HepG2 (cell line): Measurements from ENCODE around the gene SH3D19. TPM values are rescaled to one million over a fixed set of nuclear protein-coding genes. Genes with fewer than 3 reads are reported as not detected.

Source experiments
- CAMTA2 ChIP-seq: sonication (generic); formaldehyde crosslinking; IDR thresholded peaks from 2 replicates; pipeline ENCODE4 v1.4.0; 2020; ENCODE audit warnings: mild to moderate bottlenecking, missing genetic modification reagents, borderline replicate concordance
- DNMT3B ChIP-seq: conservative IDR thresholded peaks from 2 replicates; pipeline ENCODE4 v1.6.1; 2016; ENCODE audit warnings: missing biosample characterization, control low read depth
- MXD4 ChIP-seq: IDR thresholded peaks from 2 replicates; pipeline ENCODE4 v1.6.1; 2016; ENCODE audit warnings: mild to moderate bottlenecking, missing biosample characterization, missing genetic modification reagents
- NR1H2 ChIP-seq: sonication (generic); formaldehyde crosslinking; IDR thresholded peaks from 2 replicates; pipeline ENCODE4 v1.8.1; 2022; ENCODE audit warnings: low read depth, missing genetic modification reagents, borderline replicate concordance
- RAD51 ChIP-seq: fragments of 450-650 bp; IDR thresholded peaks from 2 replicates; pipeline ENCODE4 v1.6.1; 2016; ENCODE audit warnings: borderline replicate concordance
- TFAP4 ChIP-seq: sonication (generic); IDR thresholded peaks from 2 replicates; pipeline ENCODE4 v1.6.1; 2016; ENCODE audit warnings: low read depth, borderline replicate concordance
- ZFP91 ChIP-seq: sonication (generic); formaldehyde crosslinking; IDR thresholded peaks from 2 replicates; pipeline ENCODE4 v1.9.0; 2022; ENCODE audit warnings: missing genetic modification reagents, mild to moderate bottlenecking, borderline replicate concordance
- ZNF33A ChIP-seq: sonication (generic); formaldehyde crosslinking; IDR thresholded peaks from 2 replicates; pipeline ENCODE4 v1.5.1; 2020; ENCODE audit warnings: missing genetic modification reagents, mild to moderate bottlenecking, moderate library complexity, borderline replicate concordance
- ZNF652 ChIP-seq: IDR thresholded peaks from 2 replicates; pipeline ENCODE4 v1.6.1; 2016; ENCODE audit warnings: low read depth, borderline replicate concordance
- polyA plus RNA-seq, 8 experiments: library from polyadenylated mRNA; depleted of rRNA in 3 of 8; stranded (reverse) in 7 of 8; unstranded in 1 of 8; fragments of >200 nt; fragmentation: Illumina TruSeq in 4 of 8; extraction: Trizol in 4 of 8; gene quantifications; 2 replicates each; pipeline versions ENCODE4 v1.2.1 to v1.2.3, GENCODE V29; 2011 to 2016; ENCODE audit warnings: low read depth in 4 of 8, missing spikeins in 1 of 8, mixed read lengths in 1 of 8; ENCODE audit not compliant: insufficient read depth in 1 of 8
- total RNA-seq, 5 experiments: library from RNA; depleted of rRNA; stranded (reverse); fragments of >200 nt; fragmentation: Illumina TruSeq; extraction: Trizol; gene quantifications; 2 replicates each; pipeline ENCODE4 v1.2.3, GENCODE V29; 2016; ENCODE audit warnings: low read depth in 1 of 5
- TF ChIP-seq, protein P1 (sequence below): sonication (generic); formaldehyde crosslinking; conservative IDR thresholded peaks from 2 replicates; pipeline ENCODE4 v1.4.0; 2020; ENCODE audit warnings: missing genetic modification reagents
- TF ChIP-seq, protein P2 (sequence below): sonication (generic); formaldehyde crosslinking; IDR thresholded peaks from 2 replicates; pipeline ENCODE4 v1.5.1; 2020; ENCODE audit warnings: mild to moderate bottlenecking, missing genetic modification reagents, borderline replicate concordance
- TF ChIP-seq, protein P3 (sequence below): sonication (generic); formaldehyde crosslinking; IDR thresholded peaks from 2 replicates; pipeline ENCODE4 v1.5.1; 2020; ENCODE audit warnings: mild to moderate bottlenecking, missing genetic modification reagents, moderate library complexity

The SH3D19 gene
- total and polyA plus RNA-seq, 2 of the 13 experiments (the other 11 are each of a cell fraction or from before 2014, with no cell fraction given): 31.2 to 38.0 TPM

GRCh38 chr4:151325111-151325948, at the start of gene SH3D19 (continued):
- TF ChIP-seq RAD51: no peak
- TF ChIP-seq, protein P1, sequence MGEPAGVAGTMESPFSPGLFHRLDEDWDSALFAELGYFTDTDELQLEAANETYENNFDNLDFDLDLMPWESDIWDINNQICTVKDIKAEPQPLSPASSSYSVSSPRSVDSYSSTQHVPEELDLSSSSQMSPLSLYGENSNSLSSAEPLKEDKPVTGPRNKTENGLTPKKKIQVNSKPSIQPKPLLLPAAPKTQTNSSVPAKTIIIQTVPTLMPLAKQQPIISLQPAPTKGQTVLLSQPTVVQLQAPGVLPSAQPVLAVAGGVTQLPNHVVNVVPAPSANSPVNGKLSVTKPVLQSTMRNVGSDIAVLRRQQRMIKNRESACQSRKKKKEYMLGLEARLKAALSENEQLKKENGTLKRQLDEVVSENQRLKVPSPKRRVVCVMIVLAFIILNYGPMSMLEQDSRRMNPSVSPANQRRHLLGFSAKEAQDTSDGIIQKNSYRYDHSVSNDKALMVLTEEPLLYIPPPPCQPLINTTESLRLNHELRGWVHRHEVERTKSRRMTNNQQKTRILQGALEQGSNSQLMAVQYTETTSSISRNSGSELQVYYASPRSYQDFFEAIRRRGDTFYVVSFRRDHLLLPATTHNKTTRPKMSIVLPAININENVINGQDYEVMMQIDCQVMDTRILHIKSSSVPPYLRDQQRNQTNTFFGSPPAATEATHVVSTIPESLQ (CRISPR knock-in tag): peak; percentile 87
- peak; percentile 50; the same call in 1 of the 2 replicates for TF ChIP-seq ZNF652 (CRISPR knock-in tag)
- TF ChIP-seq, protein P2, sequence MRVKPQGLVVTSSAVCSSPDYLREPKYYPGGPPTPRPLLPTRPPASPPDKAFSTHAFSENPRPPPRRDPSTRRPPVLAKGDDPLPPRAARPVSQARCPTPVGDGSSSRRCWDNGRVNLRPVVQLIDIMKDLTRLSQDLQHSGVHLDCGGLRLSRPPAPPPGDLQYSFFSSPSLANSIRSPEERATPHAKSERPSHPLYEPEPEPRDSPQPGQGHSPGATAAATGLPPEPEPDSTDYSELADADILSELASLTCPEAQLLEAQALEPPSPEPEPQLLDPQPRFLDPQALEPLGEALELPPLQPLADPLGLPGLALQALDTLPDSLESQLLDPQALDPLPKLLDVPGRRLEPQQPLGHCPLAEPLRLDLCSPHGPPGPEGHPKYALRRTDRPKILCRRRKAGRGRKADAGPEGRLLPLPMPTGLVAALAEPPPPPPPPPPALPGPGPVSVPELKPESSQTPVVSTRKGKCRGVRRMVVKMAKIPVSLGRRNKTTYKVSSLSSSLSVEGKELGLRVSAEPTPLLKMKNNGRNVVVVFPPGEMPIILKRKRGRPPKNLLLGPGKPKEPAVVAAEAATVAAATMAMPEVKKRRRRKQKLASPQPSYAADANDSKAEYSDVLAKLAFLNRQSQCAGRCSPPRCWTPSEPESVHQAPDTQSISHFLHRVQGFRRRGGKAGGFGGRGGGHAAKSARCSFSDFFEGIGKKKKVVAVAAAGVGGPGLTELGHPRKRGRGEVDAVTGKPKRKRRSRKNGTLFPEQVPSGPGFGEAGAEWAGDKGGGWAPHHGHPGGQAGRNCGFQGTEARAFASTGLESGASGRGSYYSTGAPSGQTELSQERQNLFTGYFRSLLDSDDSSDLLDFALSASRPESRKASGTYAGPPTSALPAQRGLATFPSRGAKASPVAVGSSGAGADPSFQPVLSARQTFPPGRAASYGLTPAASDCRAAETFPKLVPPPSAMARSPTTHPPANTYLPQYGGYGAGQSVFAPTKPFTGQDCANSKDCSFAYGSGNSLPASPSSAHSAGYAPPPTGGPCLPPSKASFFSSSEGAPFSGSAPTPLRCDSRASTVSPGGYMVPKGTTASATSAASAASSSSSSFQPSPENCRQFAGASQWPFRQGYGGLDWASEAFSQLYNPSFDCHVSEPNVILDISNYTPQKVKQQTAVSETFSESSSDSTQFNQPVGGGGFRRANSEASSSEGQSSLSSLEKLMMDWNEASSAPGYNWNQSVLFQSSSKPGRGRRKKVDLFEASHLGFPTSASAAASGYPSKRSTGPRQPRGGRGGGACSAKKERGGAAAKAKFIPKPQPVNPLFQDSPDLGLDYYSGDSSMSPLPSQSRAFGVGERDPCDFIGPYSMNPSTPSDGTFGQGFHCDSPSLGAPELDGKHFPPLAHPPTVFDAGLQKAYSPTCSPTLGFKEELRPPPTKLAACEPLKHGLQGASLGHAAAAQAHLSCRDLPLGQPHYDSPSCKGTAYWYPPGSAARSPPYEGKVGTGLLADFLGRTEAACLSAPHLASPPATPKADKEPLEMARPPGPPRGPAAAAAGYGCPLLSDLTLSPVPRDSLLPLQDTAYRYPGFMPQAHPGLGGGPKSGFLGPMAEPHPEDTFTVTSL (CRISPR knock-in tag): peak; percentile 97; the same call in 1 of the 2 replicates
- no peak for TF ChIP-seq CAMTA2
- TF ChIP-seq DNMT3B (CRISPR knock-in tag): no peak; the same call in 1 of the 2 replicates
- TF ChIP-seq ZNF33A (CRISPR knock-in tag): peak; percentile 96
- TF ChIP-seq, protein P3, sequence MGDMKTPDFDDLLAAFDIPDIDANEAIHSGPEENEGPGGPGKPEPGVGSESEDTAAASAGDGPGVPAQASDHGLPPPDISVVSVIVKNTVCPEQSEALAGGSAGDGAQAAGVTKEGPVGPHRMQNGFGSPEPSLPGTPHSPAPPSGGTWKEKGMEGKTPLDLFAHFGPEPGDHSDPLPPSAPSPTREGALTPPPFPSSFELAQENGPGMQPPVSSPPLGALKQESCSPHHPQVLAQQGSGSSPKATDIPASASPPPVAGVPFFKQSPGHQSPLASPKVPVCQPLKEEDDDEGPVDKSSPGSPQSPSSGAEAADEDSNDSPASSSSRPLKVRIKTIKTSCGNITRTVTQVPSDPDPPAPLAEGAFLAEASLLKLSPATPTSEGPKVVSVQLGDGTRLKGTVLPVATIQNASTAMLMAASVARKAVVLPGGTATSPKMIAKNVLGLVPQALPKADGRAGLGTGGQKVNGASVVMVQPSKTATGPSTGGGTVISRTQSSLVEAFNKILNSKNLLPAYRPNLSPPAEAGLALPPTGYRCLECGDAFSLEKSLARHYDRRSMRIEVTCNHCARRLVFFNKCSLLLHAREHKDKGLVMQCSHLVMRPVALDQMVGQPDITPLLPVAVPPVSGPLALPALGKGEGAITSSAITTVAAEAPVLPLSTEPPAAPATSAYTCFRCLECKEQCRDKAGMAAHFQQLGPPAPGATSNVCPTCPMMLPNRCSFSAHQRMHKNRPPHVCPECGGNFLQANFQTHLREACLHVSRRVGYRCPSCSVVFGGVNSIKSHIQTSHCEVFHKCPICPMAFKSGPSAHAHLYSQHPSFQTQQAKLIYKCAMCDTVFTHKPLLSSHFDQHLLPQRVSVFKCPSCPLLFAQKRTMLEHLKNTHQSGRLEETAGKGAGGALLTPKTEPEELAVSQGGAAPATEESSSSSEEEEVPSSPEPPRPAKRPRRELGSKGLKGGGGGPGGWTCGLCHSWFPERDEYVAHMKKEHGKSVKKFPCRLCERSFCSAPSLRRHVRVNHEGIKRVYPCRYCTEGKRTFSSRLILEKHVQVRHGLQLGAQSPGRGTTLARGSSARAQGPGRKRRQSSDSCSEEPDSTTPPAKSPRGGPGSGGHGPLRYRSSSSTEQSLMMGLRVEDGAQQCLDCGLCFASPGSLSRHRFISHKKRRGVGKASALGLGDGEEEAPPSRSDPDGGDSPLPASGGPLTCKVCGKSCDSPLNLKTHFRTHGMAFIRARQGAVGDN (CRISPR knock-in tag): peak; percentile 71
- TF ChIP-seq ZFP91 (CRISPR knock-in tag): peak; percentile 84
- peak; percentile 96 for TF ChIP-seq TFAP4
- TF ChIP-seq NR1H2 (CRISPR knock-in tag): 0 out of 2 replicates have a peak, but pooled peaks have one; percentile 8
- TF ChIP-seq MXD4: peak; percentile 78; the same call in 1 of the 2 replicates
